H1 (cell line): ENCODE results near the gene PRPF18. TPM values are rescaled to one million over a fixed set of nuclear protein-coding genes. Genes with fewer than 3 reads are reported as not detected.

ENCODE experiments used
- CEBPB ChIP-seq: IDR thresholded peaks from 2 replicates; pipeline ENCODE4 v1.6.1; 2012; ENCODE audit warnings: low read depth, low read length
- FOSL1 ChIP-seq: IDR thresholded peaks from 2 replicates; pipeline ENCODE4 v1.6.1; 2011; ENCODE audit warnings: mild to moderate bottlenecking, low read depth, low read length, moderate library complexity; ENCODE audit not compliant: insufficient read depth
- ZNF274 ChIP-seq: IDR thresholded peaks from 2 replicates; pipeline ENCODE4 v1.7.0; 2012; ENCODE audit warnings: low read length, borderline replicate concordance; ENCODE audit errors: extremely low read depth
- polyA plus RNA-seq, 7 experiments: library from polyadenylated mRNA; depleted of rRNA in 3 of 7; stranded (reverse) in 5 of 7; unstranded in 2 of 7; fragments of >200 nt in 5 of 7; fragments of 200-250 nt in 2 of 7; gene quantifications; 1 replicate in 5 of 7; 2 replicates in 1 of 7; 4 replicates in 1 of 7; pipeline versions ENCODE4 v1.2.1 to v1.2.3, GENCODE V29; 2011 to 2013; ENCODE audit warnings: missing spikeins in 2 of 7, mixed read lengths in 2 of 7
- total RNA-seq: library from RNA; stranded (reverse); fragmentation: NEBNext Ultra II Directional; extraction: Animal tissue kit (Norgen Biotek cat#: 25700); gene quantifications from 2 replicates; pipeline ENCODE4 v1.2.1, GENCODE V29; 2021
- TF ChIP-seq, protein P1 (sequence below), 3 experiments: IDR thresholded peaks; 1 replicate in 2 of 3; 2 replicates in 1 of 3; pipeline versions ENCODE4 v1.5.1 to v1.6.1; 2011; ENCODE audit warnings: low read length in 3 of 3, mild to moderate bottlenecking in 3 of 3, inconsistent platforms in 2 of 3, low read depth in 1 of 3, moderate library complexity in 1 of 3; ENCODE audit not compliant: insufficient read depth in 1 of 3; ENCODE audit errors: control extremely low read depth in 1 of 3

Gene PRPF18
- total and polyA plus RNA-seq, 2 of the 8 experiments (the other 6 are each of a cell fraction or from before 2014, with no cell fraction given), result 3.8 to 12.6 TPM

DNA sequence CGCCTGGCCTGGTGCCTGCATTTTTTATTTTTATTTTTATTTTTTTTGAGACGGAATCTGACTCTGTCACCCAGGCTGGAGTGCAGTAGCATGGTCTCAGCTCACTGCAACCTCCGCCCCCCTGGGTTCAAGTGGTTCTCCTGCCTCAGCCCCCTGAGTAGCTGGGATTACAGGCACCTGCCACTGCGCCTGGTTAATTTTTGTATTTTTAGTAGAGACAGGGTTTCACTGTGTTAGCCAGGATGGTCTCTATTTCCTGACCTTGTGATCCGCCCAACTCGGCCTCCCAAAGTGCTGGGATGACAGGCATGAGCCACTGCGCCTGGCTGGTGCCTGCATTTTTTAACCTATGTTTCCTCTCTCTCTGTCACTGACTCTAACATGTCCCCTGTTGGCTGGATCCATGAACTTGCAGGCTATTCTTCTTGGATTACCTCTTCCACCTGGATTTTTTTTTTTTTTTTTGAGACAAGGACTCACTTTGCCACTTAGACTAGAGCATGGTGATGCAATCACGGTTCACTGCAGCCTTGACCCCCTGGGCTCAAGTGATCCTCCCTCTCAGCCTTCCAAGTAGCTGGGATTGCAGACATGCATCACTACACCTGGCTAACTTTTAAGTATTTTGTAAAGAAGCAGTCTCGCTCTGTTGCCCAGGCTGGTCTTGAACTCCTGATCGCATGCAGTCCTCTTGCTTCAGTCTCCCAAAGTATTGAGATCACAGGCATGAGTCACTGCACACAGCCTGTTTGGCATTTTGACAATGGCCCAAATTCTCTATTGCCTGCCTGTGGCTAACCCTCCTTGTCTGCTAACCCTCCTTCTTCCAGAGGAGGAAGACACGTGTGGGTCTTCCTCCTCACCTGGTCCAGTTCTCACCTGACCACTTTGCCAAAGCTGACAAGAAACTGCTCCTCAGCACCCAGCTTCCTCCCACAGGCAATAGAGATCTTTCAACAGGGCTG lies 23.0 kb upstream of the PRPF18 start (continued):
- TF ChIP-seq, protein P1, sequence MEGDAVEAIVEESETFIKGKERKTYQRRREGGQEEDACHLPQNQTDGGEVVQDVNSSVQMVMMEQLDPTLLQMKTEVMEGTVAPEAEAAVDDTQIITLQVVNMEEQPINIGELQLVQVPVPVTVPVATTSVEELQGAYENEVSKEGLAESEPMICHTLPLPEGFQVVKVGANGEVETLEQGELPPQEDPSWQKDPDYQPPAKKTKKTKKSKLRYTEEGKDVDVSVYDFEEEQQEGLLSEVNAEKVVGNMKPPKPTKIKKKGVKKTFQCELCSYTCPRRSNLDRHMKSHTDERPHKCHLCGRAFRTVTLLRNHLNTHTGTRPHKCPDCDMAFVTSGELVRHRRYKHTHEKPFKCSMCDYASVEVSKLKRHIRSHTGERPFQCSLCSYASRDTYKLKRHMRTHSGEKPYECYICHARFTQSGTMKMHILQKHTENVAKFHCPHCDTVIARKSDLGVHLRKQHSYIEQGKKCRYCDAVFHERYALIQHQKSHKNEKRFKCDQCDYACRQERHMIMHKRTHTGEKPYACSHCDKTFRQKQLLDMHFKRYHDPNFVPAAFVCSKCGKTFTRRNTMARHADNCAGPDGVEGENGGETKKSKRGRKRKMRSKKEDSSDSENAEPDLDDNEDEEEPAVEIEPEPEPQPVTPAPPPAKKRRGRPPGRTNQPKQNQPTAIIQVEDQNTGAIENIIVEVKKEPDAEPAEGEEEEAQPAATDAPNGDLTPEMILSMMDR (IDR thresholded peaks at IDR 0.05; ENCODE audit: control extremely low read depth in 1 of 3, insufficient read depth in 1 of 3, low read depth in 1 of 3, low read length in 3 of 3), result no peak
- no peak for TF ChIP-seq ZNF274
- TF ChIP-seq FOSL1, result no peak
- no peak for TF ChIP-seq CEBPB
